Astrocyte (in vitro differentiated cells and primary cell): ENCODE data around the gene ENOSF1. TPM values are rescaled to one million over a fixed set of nuclear protein-coding genes. Genes with fewer than 3 reads are reported as not detected.

Experiments used
- DNase-seq: peaks from one replicate; pipeline ENCODE4 v3.0.0-alpha.2; 2010; ENCODE audit warnings: low read depth
- FAIRE-seq: peaks from 2 replicates; lab custom pipeline; 2011; peaks lifted over from hg19 to GRCh38; lab: Jason Lieb, UNC
- H2AFZ ChIP-seq: 2 replicates; pipeline ENCODE4 v1.6.0; 2012; ENCODE audit warnings: low read depth, low read length, inconsistent platforms
- H3K27ac ChIP-seq: 2 replicates; pipeline ENCODE4 v1.5.1; 2011; ENCODE audit warnings: low read depth, low read length, inconsistent platforms
- H3K27me3 ChIP-seq: 2 replicates; pipeline ENCODE4 v1.6.0; 2011; ENCODE audit warnings: low read length, inconsistent platforms; ENCODE audit not compliant: insufficient read depth
- H3K36me3 ChIP-seq: 2 replicates; pipeline ENCODE4 v1.5.1; 2011; ENCODE audit warnings: low read length, inconsistent platforms; ENCODE audit not compliant: insufficient read depth
- H3K4me1 ChIP-seq: 2 replicates; pipeline ENCODE4 v1.5.1; 2011; ENCODE audit warnings: low read length, inconsistent platforms; ENCODE audit not compliant: insufficient read depth
- H3K4me2 ChIP-seq: 2 replicates; pipeline ENCODE4 v1.6.0; 2012; ENCODE audit warnings: low read length, inconsistent platforms
- H3K4me3 ChIP-seq: 2 replicates; pipeline ENCODE4 v1.5.1; 2011; ENCODE audit warnings: low read depth, mild to moderate bottlenecking, low read length, inconsistent platforms; ENCODE audit not compliant: insufficient read depth
- H3K79me2 ChIP-seq: 2 replicates; pipeline ENCODE4 v1.6.0; 2012; ENCODE audit warnings: mild to moderate bottlenecking, low read length, inconsistent platforms; ENCODE audit not compliant: insufficient read depth
- H3K9ac ChIP-seq: 2 replicates; pipeline ENCODE4 v1.6.0; 2012; ENCODE audit warnings: mild to moderate bottlenecking, low read length, inconsistent platforms
- H3K9me3 ChIP-seq: 2 replicates; pipeline ENCODE4 v1.5.1; 2012; ENCODE audit warnings: low read depth, mild to moderate bottlenecking, low read length, inconsistent platforms; ENCODE audit not compliant: insufficient read depth
- H4K20me1 ChIP-seq: 2 replicates; pipeline ENCODE4 v1.6.0; 2012; ENCODE audit warnings: low read length, inconsistent platforms; ENCODE audit not compliant: insufficient read depth
- H3K27ac Mint-ChIP-seq: one replicate; pipeline ENCODE4 v1.8.0; 2021; ENCODE audit warnings: mild to moderate bottlenecking, mixed read lengths; ENCODE audit not compliant: unreplicated experiment
- H3K27me3 Mint-ChIP-seq: one replicate; pipeline ENCODE4 v1.8.0; 2021; ENCODE audit warnings: low read depth, mixed read lengths; ENCODE audit not compliant: unreplicated experiment
- H3K36me3 Mint-ChIP-seq: one replicate; pipeline ENCODE4 v1.8.0; 2021; ENCODE audit warnings: low read depth, mixed read lengths; ENCODE audit not compliant: unreplicated experiment
- H3K4me1 Mint-ChIP-seq: one replicate; pipeline ENCODE4 v1.8.0; 2021; ENCODE audit warnings: low read depth, mixed read lengths; ENCODE audit not compliant: unreplicated experiment
- H3K4me3 Mint-ChIP-seq: one replicate; pipeline ENCODE4 v1.8.0; 2021; ENCODE audit warnings: mild to moderate bottlenecking, moderate library complexity, mixed read lengths; ENCODE audit not compliant: unreplicated experiment
- H3K9me3 Mint-ChIP-seq: one replicate; pipeline ENCODE4 v1.8.0; 2021; ENCODE audit warnings: mild to moderate bottlenecking, mixed read lengths; ENCODE audit not compliant: unreplicated experiment
- CTCF ChIP-seq: IDR thresholded peaks from 2 replicates; pipeline ENCODE4 v1.5.1; 2011; ENCODE audit warnings: low read depth, mild to moderate bottlenecking, inconsistent platforms, low read length, moderate library complexity; ENCODE audit not compliant: insufficient read depth
- EZH2 ChIP-seq: IDR thresholded peaks from 2 replicates; pipeline ENCODE4 v1.6.1; 2012; ENCODE audit warnings: mild to moderate bottlenecking, low read length, inconsistent platforms; ENCODE audit not compliant: insufficient read depth
- total RNA-seq: library from RNA; stranded (reverse); gene quantifications from 2 replicates; pipeline ENCODE4 v1.2.1, GENCODE V29; 2021

Gene ENOSF1
- total RNA-seq, 1 donor from 2014 or later: 14.4 TPM

GRCh38 chr18:673769-674168 lies 38.7 kb downstream of the ENOSF1 start:
- no peak overlapping the region for H2AFZ ChIP-seq
- H3K4me2 ChIP-seq: no peak overlapping the region
- H3K27me3 ChIP-seq: no peaks in the 10 kb centered on the region
- Mint-ChIP-seq H3K36me3 (peaks cover 17% of the 10 kb centered on the region), H3K27me3 (no peaks in the 10 kb centered on the region), H3K4me1 (no peaks in the 10 kb centered on the region), H3K27ac (no peak overlapping the region), H3K4me3 (no peak overlapping the region), H3K9me3 (no peaks in the 10 kb centered on the region)
- DNase-seq: no peak
- H3K9me3 ChIP-seq: no peaks in the 10 kb centered on the region
- H3K36me3 ChIP-seq: peaks cover 35% of the 10 kb centered on the region
- H3K79me2 ChIP-seq: no peaks in the 10 kb centered on the region
- H3K9ac ChIP-seq: no peak overlapping the region
- no peaks in the 10 kb centered on the region for H4K20me1 ChIP-seq
- FAIRE-seq: no peak
- no peak for TF ChIP-seq CTCF
- TF ChIP-seq EZH2: no peak
- H3K4me1 ChIP-seq: no peaks in the 10 kb centered on the region
- H3K27ac ChIP-seq: no peak overlapping the region
- no peak overlapping the region for H3K4me3 ChIP-seq

- FAIRE-seq: no peak
- TF ChIP-seq CTCF (no peak), EZH2 (no peak)
- Mint-ChIP-seq H3K27me3 (no peaks in the 10 kb centered on the region), H3K9me3 (no peaks in the 10 kb centered on the region), H3K27ac (no peak overlapping the region), H3K36me3 (peaks cover 18% of the 10 kb centered on the region), H3K4me3 (no peak overlapping the region), H3K4me1 (no peaks in the 10 kb centered on the region)
- Histone ChIP-seq H3K9ac (no peak overlapping the region), H3K79me2 (no peaks in the 10 kb centered on the region), H3K4me3 (no peak overlapping the region), H3K4me1 (no peaks in the 10 kb centered on the region), H2AFZ (no peak overlapping the region), H3K4me2 (no peak overlapping the region), H3K27ac (no peak overlapping the region), H3K36me3 (peaks cover 39% of the 10 kb centered on the region), H3K27me3 (no peaks in the 10 kb centered on the region), H4K20me1 (no peaks in the 10 kb centered on the region), H3K9me3 (no peaks in the 10 kb centered on the region)
- no peak for DNase-seq
Measured at GRCh38 chr18:673317-673716, 39.1 kb downstream of the ENOSF1 start.

GRCh38 chr18:671405-671804 lies 41.0 kb downstream of the ENOSF1 start:
- no peaks in the 10 kb centered on the region for H3K27me3 Mint-ChIP-seq
- Histone ChIP-seq H3K9ac (no peak overlapping the region), H2AFZ (no peak overlapping the region), H3K79me2 (peaks cover 4% of the 10 kb centered on the region), H3K9me3 (no peaks in the 10 kb centered on the region), H3K4me3 (no peak overlapping the region), H3K36me3 (peaks cover 45% of the 10 kb centered on the region), H3K4me2 (no peak overlapping the region), H3K27me3 (no peaks in the 10 kb centered on the region), H3K27ac (no peak overlapping the region), H4K20me1 (no peaks in the 10 kb centered on the region), H3K4me1 (no peaks in the 10 kb centered on the region)
- peaks cover 2% of the 10 kb centered on the region for H3K9me3 Mint-ChIP-seq
- TF ChIP-seq CTCF (no peak), EZH2 (no peak)
- H3K4me1 Mint-ChIP-seq: no peaks in the 10 kb centered on the region
- DNase-seq: no peak
- no peak for FAIRE-seq
- peaks cover 19% of the 10 kb centered on the region for H3K36me3 Mint-ChIP-seq
- no peak overlapping the region for H3K4me3 Mint-ChIP-seq
- no peak overlapping the region for H3K27ac Mint-ChIP-seq
